Medulla oblongata (tissue), 1 donor: ENCODE results near the gene PARS2.

Experiments
- DNase-seq: peaks from one replicate; pipeline ENCODE4 v3.0.0-alpha.2; 2015; ENCODE audit errors: extremely low spot score

The PARS2 gene

DNA sequence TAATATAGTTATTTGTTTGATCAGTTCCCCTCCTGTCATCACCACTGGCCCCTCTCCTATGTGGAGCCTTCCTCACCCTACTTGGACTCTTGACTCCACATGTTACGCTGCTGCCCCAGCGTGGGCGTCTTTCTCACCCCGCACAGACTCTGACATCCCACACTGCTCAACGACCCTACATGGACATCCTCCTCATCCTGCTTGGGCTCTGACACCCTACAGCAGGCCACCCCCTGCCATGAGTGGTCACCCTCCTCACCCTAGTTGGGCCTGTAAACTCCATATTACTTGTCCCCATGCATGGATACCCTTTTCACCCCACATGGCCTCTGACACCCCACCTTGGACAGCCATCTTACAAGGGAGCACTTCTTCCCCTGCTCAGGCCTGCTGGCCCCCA is 27.6 kb downstream of the PARS2 start:
- no peak for DNase-seq

DNA sequence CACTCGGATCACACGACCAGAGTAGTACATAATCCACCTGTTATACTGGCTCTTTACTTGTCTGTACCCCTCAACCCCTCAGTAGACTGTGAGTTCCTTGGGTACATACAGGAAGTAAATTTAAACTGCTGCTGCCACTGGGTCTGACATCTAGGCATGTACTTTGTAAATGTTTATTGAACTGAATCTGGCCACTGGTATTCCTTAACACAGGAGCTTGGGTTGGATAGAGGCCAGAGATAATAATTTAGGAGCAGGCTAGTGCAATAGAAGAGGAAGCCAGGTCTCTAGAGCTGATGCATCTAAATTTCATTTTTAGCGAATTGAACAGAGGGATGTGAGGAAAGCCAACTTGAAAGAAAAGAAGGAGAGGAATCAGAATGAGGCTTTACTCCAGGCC is 36.3 kb downstream of the PARS2 start:
- DNase-seq = no peak

DNA sequence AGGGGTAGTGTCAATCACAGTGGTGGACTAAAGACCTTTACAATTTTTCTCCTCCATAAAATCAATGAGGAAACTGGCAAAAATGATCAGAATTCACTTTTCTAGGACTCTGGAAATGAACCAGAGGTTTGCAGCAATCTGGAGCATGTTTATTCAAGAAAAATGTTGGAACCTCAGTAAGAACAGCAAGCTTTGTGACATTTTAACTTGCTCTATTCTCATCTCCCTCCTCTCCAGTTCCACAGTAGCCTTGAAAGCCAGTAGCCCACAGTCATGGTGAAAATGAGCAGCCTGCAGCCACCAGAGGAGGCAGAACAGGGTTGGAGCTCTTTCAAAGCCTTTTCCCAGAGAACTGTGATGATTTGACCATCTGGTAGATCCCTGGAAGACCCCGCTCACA is 39.6 kb downstream of the PARS2 start:
- DNase-seq = no peak

GRCh38 chr1:54723985-54724384 is 40.3 kb downstream of the PARS2 start:
- DNase-seq = no peak

DNA sequence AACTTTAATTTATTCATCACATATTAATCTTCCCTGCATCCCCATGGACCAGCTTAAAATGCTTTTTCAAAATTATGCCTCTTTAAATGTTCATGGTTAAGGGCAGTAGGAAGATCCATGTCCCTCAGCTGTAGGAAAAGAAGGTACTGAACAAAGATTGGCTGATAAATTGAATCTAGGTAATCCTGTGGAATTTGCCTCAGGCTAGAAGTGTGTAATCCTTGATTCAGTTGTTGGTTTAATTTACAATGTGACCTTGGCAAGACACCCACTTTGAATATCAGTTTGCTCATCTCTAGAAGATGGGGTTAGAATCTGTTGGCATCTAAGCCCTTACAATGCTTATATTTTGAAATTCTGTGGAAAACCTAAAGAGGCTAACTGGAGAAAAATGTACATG is 42.6 kb downstream of the PARS2 start:
- no peak for DNase-seq

GRCh38 chr1:54716299-54717047 is 47.9 kb downstream of the PARS2 start:
- no peak for DNase-seq

DNA sequence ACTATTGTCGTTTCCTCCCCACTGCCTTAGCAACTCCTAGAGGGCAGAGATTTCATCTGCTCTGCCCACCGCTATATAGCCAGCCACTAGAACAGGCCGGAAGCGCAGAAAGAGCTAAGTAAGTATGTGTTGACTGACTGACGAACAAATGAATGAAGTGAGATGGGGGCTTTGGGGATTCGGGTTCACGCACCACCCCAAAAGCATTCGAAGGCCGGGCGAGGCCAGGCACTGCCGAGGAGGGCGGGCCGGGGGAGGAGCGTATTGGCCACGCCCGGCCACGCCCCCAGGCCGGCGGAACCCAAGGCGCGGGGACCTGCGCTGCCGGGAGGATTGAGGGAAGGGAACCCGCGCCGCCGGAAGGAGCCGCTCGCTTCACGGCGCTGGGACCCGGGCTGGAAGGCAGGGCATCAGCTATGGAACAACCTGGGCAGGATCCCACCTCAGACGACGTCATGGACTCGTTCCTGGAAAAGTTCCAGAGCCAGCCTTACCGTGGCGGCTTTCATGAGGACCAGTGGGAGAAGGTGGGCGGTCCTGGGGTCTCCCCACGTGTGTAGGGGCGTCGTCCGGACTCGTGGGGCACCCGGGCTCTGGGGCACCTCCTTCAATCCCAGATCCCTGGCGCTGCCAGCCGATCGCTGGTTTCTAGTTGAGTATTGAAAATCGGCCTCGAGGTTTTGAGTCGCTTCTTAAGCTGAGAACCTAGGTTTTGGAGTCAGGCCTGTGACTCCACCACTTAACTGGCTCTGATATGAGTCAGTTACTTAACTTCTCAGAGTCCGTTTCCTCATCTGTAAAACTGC is 48.6 kb downstream of the PARS2 start, which contains the start of gene TTC4:
TTC4 (plus strand) TSS at position 369 of the 806 bp plus-strand sequence; CDS start at position 417, 48 bp downstream.
- peak; percentile 91 for DNase-seq

- no peak for DNase-seq
Measured at GRCh38 chr1:54714881-54715492, 49.3 kb downstream of the PARS2 start.

DNA sequence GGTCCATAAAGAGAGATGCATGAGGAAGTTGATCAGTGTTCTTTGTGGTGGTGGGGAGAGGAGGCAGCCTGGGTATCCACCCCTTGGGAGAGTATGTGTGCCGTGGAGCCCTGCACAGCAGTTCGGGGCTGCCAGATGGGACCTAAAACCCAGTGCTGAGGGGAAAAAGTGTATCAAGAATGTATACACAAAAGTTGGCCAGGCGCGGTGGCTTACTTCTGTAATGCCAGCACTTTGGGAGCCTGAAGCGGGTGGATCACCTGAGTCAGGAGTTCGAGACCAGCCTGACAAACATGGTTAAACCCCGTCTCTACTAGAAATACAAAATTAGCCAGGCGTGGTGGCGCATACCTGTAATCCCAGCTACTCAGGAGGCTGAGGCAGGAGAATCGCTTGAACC is 52.8 kb downstream of the PARS2 start:
- no peak for DNase-seq

DNA sequence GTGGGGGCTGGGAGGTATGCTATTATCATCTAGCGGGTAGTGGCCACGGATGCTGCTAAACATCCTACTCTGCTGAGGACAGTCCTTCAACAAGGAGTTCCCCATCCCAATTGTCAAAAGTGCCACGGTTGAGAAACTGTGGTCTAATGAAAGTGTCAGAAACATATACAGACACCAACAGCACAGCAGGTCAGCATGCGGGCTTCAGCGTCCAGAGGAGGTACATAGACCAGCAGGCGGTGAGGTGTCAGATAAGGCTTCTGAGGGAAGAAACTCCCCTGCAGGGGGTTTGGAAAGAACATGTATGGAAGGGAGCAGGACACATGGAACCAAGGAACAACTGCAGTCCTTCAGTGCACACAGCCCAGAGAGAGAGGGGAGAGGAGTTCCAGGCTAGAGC is 53.5 kb downstream of the PARS2 start:
- no peak for DNase-seq

- no peak for DNase-seq
Measured at GRCh38 chr1:54710434-54710833, 53.9 kb downstream of the PARS2 start.

DNA sequence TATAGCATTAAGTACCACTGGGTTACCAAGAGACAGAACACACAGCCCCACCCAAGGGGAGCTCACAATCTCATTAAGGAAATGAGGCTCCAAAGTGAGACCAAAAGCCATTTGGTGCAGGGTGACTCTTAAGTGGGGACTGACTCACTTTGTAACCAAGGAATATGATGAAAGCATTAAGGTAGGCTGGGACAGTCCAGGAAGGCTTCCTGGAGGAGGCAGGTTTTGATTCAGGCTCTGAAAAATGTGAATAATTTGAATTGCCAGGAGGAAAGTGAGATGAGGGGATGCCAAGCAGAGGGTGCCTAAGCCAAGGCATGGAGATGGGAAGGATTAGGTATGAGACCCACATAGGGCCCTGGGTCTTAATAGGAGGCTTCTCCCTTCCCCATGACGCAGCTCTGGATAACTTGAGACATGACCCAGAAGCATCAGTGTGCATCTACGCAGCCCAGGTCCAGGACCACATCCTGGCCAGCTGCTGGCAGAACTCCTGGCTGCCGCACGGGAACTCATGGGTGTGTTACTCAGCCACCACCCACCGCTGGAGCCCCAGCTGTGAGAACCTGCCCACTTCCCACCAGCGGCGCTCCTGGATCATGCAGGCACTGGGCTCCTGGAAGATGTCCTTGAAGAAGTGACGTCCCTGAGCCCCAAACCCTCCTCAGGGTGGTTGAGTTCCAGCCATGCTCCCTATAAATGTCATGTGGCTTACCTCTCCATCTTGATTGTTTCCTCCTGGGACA is 54.6 kb downstream of the PARS2 start:
- DNase-seq = no peak

GRCh38 chr1:54708385-54708784 is 55.9 kb downstream of the PARS2 start:
- DNase-seq = no peak
